Effector CD8-positive, alpha-beta T cell (primary cell): Measurements from ENCODE around the gene AGT.
"Not testable (repeated sequence)": the region's sequence is repeated elsewhere in the genome, so short reads cannot be mapped to it uniquely, and the experiment has no call there.

Experiments
- DNase-seq: peaks from one replicate; lab custom pipeline; 2025; lab: John Stamatoyannopoulos, UW

AGT gene

DNA sequence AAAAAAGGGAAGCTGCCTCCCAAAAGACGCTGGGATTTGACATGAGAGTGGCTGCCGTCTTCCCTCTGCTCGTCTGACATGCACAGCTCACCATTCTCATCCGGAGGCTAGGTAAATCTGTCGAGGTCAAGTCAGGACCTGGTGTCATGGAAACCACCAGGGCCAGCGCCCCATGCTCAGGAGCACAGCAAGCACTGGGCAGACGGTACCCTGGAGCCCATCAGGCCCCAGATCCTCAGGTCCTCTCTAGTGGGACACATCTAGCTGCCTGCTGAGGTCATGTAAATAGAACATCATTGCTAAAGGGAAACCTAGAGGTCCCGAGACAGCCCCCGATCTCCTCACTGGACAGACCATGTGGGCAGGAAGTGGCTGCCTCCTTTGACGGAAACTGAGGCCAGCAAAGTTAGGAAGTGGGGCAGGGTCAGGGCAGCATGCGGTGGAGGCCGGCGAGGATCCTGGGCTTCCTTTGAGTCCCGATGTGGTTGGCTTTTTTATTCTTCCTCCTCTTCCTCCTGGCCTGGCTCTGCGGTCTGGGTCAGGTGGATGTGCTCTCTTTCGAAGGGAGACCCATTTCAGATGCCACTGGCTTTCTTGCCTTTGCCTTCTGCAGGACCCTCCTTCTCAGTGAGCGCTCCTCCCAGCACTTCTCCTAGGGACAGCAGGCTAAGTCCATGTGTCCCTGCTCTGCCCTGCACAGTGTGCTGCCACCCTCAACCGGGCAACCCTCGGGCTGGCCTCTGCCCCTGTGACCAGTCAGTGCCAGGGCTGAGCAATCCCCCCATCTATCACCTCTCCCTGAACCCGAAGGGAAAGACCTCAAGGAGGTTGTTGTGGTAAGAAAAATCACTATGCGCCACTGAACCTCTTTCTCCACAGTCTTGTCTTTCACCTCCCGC is 5.9 kb downstream of the AGT start:
- no peak for DNase-seq

DNA sequence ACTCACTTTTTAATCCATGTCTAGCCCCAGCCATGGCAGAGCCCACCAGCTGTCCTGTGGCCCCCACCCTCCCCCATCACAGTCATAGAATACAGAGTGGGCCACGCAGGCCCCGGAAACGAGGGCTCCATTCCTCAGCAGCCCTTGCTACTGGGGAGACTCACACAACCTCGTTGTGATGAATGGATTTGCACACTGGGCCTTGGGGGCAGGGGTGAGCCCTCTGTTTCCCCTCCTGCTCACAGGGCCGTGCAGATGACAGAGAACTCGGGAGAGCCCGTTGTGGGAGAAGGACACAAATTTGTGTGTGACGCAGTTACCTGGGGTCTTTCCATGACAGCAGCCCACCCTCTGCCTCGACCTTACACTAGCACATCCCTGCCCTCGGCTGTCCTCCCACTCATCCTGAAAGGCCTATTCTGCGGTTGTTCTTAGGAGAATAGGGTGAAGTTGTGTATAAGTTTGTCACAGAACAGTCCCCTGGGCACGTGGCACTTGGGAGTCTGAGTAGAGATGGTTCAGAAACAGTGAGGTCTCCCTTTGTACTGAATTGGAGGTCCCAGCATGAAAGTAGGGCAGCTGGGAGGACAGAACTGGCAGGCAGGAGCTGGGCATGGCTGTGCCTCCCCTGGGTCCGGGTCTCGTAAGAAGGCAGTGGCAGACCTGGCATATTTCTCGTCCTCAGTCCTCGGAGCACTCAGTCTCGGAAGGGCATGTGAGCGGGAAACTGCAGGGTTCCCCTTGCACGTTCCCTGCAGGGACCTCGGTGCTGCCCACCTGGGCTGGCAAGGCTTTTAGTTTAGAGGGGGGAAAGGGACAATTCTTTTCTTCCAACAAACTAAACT is 6.8 kb downstream of the AGT start:
- no peak for DNase-seq

DNA sequence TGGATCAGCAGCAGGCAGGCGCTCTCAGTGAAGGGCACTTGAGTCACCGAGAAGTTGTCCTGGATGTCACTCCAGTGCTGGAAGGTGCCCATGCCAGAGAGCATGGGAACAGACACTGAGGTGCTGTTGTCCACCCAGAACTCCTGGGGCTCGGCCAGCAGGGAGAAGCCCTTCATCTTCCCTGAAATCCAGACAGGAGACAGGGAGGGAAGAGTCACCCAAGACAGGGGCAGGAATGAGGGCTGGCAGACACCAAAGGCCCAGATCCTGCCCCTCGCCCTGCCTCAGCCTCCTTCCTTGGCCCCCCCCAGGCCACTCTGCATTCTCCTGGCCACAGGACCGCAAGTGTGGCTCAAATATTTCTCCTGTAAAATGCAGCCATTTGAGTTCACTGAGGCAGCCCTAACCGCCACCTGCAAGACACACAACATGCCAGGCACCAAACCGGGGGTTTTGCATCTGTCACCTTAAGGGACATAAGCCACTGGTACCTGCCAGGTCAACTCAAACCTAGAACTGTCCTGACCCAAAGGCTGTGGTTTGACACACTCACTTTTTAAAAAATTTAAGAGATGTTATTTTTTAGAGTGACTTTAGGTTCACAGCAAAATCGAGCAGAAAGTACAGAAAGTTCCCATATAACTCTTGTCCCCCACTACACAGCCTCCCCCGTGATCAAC is 7.8 kb downstream of the AGT start:
- no peak for DNase-seq

DNA sequence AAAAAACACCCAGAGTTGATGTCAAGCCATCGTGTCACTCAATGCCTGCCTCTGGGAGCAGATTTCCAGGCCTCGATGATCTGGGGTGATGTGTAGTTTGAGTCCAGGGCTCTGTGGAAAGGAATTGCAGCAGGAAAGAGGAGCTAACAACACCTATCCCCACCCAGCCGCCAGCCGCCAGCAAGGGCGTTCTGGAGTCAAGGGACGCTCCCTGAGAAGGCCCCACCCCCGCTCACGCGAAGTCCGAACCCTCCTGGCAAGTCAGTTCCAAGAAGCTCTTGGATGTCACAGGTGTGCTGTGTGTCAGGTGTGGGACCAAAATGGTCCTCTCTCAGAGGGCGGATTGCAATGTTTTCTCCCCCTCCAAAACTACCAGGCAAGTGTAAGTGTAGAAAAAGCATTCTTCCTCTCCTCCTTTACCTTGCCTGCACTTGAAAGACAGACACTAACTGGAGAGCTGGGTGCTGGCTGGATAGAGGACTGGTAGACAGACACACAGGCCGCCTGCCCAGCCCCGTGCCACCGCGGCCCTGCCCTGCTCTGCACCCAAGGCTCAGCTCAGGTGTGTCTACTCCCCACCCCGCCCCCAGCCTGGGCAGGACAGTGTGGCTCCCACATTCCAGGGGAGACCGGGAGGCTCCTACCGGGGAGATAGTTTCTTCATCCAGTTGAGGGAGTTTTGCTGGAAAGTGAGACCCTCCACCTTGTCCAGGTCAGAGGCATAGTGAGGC is 8.5 kb downstream of the AGT start:
- no peak for DNase-seq

DNA sequence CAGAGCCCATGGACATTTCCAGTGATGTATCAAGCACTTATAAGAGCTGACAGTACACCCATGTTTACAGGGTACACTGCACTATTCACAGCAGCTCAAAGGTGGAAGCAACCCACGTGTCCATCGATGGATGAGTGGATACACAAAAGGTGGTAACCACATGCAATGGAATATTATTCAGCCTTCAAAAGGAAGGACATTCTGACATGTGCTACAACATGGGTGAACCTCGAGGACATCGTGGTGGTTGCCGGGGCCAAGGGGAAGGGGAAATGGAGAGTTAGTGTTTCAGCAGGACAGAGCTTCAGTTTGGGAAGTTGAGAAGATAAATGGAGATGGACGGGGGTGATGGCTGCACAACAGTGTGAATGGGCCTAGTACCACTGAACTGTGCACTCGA is 9.1 kb downstream of the AGT start:
- no peak for DNase-seq

DNA sequence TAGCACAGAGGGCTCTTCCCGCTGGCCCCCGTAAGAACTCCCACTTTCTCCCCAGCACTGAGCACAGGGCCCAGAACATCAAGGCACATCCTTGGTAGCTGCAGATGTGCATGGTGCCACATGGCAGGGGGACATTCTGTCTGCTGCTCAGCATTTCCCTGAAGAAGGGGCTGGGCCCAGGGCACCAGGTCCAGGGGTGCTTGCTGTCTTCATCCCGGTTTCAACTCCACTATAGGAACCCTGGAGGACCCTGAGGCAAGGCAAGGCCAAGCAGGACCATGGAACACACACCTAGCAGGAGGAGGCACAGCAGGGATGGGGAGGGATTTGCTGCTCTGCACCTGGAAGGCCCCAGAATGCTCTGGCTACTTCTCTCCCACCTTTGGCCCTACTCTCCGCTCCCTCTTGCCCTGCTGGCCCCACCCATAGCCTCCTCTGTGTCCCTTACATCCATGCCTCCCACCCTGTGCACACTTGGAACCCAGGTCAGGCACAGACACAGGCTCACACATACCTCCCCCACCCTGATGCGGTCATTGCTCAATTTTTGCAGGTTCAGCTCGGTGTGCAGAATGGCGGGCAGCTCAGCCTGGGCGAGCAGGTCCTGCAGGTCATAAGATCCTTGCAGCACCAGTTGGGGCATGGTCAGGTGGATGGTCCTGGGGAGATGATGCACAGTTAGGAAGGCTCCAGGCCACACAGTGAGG is 10.1 kb downstream of the AGT start:
- DNase-seq, result no peak

DNA sequence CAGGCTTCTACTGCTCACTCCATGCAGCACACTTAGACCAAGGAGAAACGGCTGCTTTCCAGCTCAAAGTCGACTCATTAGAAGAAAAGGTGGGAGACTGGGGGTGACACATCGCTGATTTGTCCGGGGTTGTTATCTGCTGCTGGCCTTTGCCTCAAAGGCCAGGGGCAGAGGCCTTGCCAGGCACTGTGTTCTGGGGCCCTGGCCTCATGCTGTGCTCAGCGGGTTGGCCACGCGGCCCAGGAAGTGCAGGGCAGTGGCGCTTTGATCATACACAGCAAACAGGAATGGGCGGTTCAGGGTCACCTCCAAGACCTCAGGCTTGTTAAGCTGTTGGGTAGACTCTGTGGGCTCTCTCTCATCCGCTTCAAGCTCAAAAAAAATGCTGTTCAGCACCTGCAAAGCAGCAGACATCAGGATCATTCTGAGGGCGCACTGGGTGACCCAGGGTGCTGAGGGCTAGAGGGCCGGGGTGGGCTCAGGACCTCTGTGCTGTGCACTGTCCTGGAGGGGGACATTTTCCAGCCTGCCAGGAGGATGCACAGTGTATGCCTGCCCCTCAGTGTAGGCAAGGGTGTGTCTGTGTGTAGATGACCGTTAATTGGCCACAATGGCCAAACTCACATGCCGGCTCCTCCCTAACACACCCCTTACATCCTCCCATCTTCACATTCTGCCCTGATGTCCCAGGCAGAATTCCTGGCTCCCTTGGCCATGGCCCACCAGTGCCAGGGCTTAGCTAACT is 10.8 kb downstream of the AGT start:
- DNase-seq, result no peak

DNA sequence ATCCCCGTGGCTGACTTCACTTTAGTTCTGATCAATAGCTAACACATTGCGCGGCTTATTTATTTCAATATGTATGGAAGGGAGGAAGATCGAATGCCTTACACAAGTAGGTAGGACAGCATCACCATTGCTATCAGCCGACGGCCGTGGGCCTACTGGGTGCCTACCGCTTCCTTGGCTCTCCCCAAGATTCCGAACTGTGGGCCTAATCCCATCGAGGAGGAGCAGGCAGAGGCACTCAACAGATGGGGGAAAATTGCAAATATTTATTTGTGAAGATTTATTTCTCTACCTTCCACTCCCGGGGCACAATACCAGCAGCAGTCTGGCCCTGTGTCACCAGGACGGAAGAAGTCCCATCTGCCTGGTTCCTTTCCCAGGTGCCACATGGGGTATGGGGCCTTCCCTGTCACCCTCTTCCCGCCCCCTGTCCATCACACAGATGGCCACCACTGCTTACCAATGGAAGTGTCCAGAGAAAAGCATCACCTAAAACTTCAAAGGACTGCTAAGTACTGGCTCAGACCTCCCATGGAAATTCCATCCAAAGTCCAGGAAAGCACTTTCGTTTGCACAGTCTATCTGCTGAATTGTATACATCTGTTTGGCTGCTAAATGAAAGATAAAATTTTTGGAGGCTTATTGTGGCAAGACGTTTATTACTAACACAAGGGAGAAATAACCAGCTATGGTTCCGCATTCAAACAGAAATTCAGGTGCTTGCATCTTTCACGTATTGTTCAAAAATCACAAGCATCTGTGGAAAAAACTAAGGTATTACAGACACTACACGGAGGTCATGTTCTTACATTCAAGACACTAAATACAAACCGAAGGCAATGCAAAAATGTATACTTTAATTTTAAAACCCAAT is 11.8 kb downstream of the AGT start:
- no peak for DNase-seq

DNA sequence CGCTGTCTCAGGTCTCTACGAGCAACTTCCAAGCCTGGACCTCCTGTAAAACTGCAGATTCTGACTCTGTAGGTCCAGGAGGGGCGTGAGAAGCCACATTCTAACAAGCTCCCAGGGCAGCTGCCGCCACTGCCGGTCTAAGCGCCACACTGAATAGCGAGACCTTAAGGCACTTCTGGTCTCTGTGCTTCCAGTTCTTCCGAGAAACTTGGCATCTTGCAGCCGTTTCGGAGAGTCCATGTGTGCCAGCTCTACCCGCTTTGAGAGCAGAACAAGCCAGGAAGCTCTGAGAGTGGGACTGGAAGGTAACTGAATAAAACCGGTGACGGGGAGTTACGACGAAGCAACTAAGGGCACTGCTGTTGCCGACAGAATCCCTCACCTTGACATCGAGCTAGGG is 12.5 kb downstream of the AGT start:
- no peak for DNase-seq

DNA sequence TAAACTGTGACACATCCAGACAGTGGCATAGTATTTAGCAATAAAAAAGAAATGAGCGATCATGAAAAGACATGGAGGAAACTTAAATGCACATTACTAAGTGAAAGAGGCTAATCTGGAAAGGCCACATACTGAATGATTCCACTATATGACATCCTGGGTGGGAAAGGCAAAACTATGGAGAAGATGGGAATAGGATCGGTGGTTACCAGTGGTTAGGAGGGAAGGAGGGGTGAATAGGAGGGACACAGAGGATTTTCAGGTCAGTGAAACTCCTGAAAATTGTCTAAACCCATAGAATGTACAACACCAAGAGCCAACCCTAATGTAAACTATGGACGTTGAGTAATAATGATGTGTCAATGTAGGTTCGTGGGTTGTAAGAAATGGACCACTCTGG is 13.8 kb downstream of the AGT start:
- no peak for DNase-seq

DNA sequence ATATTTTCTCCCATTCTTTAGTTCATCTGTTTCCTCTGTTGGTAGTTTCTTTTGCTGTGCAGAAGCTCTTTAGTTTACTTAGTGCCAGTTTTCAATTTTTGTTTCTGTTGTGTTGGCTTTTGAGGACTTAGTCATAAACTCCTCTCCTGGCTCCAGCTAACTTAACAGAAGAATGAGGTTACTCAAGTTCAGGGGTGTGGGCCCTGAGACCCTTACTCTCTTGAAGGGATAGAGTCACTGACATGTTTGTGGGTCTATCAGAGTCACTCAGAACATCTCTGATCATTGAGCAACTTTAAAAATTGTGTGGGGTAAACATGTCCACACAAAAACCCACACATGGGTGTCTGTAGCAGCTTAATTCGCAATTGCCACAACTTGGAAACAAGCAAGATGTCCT is 14.2 kb downstream of the AGT start:
- no peak for DNase-seq

DNA sequence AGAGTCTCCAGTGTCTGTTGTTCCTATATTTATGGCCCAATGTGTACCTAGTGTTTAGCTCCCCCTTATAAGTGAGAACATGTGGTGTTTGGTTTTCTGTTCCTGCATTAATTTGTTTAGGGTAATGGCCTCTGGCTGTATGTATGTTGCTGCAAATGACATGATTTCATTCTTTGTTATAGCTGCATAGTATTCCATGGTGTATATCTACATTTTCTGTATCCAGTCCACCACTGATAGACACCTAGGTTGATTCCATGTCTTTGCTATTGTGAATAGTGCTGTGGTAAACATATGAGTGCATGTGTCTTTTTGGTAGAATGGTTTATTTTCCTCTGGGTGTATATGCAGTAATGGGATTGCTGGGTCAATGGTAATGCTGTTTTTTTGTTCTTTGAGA is 15.0 kb downstream of the AGT start:
- not testable (repeated sequence) for DNase-seq

DNA sequence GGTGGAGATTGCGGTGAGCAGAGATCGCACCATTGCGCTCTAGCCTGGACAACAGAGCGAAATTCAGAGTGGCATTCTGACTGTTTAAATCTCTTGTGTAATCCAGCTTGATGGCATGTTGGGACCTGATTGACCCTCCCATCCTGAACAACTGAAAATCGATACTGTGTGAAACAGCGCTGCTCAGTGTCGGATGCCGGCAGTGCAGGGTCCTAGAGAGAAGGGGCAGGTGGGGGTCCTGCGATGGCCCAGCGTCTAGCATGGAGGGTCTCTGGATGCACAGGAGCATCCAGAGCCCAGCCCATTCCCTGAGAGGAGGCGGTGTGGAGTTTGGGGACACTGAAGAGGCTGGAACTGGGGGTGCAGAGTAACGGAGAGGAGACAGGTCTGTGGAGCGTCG is 15.8 kb downstream of the AGT start:
- no peak for DNase-seq

DNA sequence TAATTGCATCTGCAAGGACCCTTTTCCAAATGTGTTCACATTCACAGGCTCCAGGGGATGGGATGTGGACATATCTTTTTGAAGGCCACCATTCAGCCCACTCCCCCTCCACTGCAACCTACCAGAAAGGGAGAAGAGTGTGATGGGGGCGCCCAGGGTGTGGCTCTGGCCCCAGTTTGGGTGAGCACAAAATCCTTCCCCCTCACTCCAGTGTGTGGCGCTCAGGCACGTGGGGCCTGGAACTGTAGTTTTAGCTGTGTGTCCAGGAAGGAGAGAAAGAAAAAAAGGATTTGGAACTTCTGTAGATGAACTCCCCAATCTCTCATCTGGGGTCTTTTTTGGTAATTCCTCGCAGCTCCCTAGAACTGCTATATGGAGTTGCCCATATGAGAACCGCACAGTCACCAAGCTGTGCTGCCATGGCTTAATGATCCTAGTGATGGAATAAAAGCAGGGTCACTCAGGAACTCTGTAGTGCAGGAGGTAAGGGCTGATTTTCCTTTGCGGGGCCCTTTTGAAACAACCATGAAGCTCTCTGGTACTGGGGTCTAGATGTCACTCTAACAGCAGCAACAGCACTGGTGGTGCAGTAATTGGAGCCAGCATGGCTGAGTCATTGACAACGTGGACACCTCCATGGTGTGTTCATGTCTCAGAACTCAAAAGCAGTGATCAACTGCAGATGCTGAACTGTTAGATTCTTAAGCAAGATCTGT is 17.0 kb downstream of the AGT start:
- DNase-seq, result no peak

DNA sequence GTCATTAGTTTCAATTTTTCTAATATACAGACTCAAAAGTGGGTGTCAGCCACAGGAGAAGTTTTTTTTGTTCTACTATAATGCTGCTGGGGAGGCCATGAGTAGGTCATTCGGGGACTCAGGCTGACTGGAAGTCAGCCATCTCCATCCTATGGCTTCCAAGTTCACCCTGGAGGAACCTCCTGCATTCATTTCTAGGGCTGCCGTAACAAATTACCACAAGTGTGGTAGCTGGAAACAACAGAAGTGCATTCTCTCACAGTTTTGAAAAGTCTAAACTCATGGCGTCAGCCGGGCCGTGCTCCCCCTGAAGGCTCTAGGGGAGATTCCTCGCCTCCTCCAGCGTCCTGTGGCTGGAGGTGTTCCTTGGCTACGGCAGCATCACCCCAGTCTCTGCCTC is 17.7 kb downstream of the AGT start:
- no peak for DNase-seq

DNA sequence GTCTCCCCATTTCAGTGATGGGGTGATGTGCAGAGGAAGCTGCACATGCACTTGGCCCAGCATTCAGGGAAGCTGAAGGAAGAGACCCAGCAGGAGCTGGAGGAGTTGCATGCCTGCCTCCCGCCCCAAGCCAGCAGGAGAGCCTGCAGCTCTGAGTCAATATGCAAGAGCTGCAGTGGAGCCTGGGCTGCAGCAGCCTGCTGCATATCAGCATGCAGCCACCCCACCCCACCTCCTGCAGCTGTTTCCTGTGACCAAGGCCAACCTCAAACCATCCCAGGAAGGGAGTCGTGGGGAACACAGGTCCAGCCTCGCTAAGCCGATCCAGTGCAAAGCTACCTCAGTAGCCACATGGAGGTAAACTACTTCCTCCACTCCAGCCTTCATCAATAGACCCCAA is 18.9 kb downstream of the AGT start:
- DNase-seq, result no peak

DNA sequence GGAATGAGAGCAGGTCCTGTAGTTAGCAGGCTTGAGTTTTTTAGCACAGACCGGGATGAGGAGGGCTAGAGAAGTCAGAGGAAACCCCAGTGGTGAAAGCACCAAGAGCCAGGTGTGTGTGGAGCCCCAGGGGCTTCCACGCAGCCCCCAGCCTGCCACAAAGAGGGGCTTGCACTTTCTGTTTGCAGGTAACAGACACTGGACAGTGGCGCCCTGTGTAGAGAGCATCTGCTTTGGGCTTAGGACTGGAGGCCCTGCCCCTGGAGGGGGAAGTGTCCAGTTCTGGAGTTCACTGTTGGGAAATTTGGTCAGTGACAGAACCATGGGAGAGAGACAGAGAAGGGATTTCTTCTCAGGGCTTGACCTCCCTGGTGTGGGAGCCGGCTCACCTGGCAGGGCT is 19.5 kb downstream of the AGT start:
- DNase-seq, result no peak

DNA sequence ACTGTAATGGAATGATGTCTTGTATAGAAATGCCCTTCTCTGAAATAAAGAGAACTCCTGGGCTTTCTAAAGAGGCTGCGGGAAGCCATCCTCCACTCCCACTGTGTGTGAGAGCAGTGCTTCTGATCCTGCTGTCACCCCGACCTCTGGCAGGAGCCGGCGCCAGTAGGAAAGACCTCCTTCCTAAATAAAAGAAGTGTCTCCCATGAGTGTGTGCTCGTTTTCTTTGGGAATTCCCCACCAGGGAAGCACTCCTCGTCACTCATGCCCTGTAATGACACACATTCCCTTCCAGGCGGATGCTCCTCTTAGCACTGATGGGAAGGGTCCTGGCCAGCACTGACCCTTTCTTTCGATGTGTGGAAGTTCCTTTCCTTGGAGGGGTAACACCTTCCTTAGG is 20.1 kb downstream of the AGT start:
- DNase-seq, result no peak

DNA sequence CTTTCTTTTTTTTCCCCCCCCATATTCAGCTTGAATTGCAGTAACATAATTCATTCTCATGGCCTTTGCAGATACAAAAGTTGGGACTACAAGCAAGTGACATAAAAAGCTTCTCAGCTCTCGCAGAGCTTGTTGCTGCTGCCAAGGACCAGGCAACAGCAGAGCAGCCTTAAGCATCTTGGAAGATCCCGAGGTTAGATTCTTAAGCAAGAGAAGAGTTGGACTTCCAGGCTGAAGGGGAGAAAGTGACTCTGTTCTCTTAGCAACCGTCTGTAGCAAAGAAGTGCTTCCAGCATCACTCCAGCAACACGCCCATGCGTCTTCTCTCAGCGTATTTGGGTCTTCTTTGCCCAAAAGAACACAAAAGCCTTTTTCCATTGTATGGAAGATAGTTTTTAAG is 20.7 kb downstream of the AGT start:
- no peak for DNase-seq
